HL-60 (cell line): Measurements from ENCODE around the gene KIF27.
"Not testable (repeated sequence)": the region's sequence is repeated elsewhere in the genome, so short reads cannot be mapped to it uniquely, and the experiment has no call there.

Experiments
- GABPA ChIP-seq: IDR thresholded peaks from 2 replicates; pipeline ENCODE4 v1.6.1; 2012; ENCODE audit warnings: low read depth
- REST ChIP-seq: IDR thresholded peaks from 2 replicates; pipeline ENCODE4 v1.6.1; 2012; ENCODE audit warnings: low read depth; ENCODE audit not compliant: insufficient replicate concordance
- SPI1 ChIP-seq: IDR thresholded peaks from 2 replicates; pipeline ENCODE4 v1.6.1; 2012; ENCODE audit warnings: low read depth, mild to moderate bottlenecking, borderline replicate concordance
- TF ChIP-seq, protein P1 (sequence below): IDR thresholded peaks from one replicate; pipeline ENCODE4 v1.5.1; 2011; ENCODE audit warnings: low read length, control low read depth, inconsistent platforms; ENCODE audit not compliant: insufficient read depth

GRCh38 chr9:83817356-83818278 is 103.6 kb downstream of the KIF27 start, which contains the start of gene GKAP1:
- TF ChIP-seq, protein P1, sequence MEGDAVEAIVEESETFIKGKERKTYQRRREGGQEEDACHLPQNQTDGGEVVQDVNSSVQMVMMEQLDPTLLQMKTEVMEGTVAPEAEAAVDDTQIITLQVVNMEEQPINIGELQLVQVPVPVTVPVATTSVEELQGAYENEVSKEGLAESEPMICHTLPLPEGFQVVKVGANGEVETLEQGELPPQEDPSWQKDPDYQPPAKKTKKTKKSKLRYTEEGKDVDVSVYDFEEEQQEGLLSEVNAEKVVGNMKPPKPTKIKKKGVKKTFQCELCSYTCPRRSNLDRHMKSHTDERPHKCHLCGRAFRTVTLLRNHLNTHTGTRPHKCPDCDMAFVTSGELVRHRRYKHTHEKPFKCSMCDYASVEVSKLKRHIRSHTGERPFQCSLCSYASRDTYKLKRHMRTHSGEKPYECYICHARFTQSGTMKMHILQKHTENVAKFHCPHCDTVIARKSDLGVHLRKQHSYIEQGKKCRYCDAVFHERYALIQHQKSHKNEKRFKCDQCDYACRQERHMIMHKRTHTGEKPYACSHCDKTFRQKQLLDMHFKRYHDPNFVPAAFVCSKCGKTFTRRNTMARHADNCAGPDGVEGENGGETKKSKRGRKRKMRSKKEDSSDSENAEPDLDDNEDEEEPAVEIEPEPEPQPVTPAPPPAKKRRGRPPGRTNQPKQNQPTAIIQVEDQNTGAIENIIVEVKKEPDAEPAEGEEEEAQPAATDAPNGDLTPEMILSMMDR: not testable (repeated sequence)
- TF ChIP-seq GABPA, REST, SPI1: not testable (repeated sequence)
